GM18951 (cell line): ENCODE results near the gene C9orf43.
"Not testable (repeated sequence)": the region's sequence is repeated elsewhere in the genome, so short reads cannot be mapped to it uniquely, and the experiment has no call there.

ENCODE experiments used
- POLR2A ChIP-seq: IDR thresholded peaks from 4 replicates; pipeline ENCODE4 v1.6.1; 2011; ENCODE audit warnings: mild to moderate bottlenecking; ENCODE audit not compliant: insufficient read length, insufficient read depth; ENCODE audit errors: extremely low read depth
- in situ Hi-C: fragments of 300-500 bp; cut with MboI; formaldehyde crosslinking; loops from one replicate; pipeline ENCODE4 v1.12.0; 2022; ENCODE audit warnings: low sequenced_read_pairs, mixed read lengths, inconsistent platforms; ENCODE audit not compliant: unreplicated experiment

C9orf43 gene

GRCh38 chr9:113410207-113410864 is at the start of gene C9orf43, which contains the start of gene POLE3:
Gene C9orf43 (plus strand): TSS chr9:113410747. CDS start chr9:113413494, 2,747 bp downstream.
Gene POLE3 (minus strand): TSS chr9:113410675. CDS start chr9:113410293, 382 bp downstream.
- peak; percentile 74 for TF ChIP-seq POLR2A
- in situ Hi-C loops, result no loop called here

- in situ Hi-C loops, result no loop called here
- TF ChIP-seq POLR2A, result no peak
Measured at GRCh38 chr9:113361304-113362018, 49.1 kb upstream of the C9orf43 start.

- in situ Hi-C loops, result no loop called here
- TF ChIP-seq POLR2A, result no peak
Measured at GRCh38 chr9:113363336-113363735, 47.2 kb upstream of the C9orf43 start.

GRCh38 chr9:113364951-113365350 is 45.6 kb upstream of the C9orf43 start:
- in situ Hi-C loops, result no loop called here
- TF ChIP-seq POLR2A, result no peak

GRCh38 chr9:113365652-113366051 is 44.9 kb upstream of the C9orf43 start:
- in situ Hi-C loops, result not testable (repeated sequence)

GRCh38 chr9:113368348-113368981 is 42.1 kb upstream of the C9orf43 start:
- in situ Hi-C loops, result no loop called here

GRCh38 chr9:113368982-113369854 is 41.3 kb upstream of the C9orf43 start:
- TF ChIP-seq POLR2A, result no peak
- in situ Hi-C loops, result no loop called here

More at GRCh38 chr9:113368348-113368981, 42.1 kb upstream of the C9orf43 start:
- no peak for TF ChIP-seq POLR2A

GRCh38 chr9:113369855-113370140 is 40.7 kb upstream of the C9orf43 start:
- in situ Hi-C loops, result no loop called here
- TF ChIP-seq POLR2A, result no peak

- in situ Hi-C loops, result no loop called here
Measured at GRCh38 chr9:113370806-113371325, 39.7 kb upstream of the C9orf43 start.

GRCh38 chr9:113372059-113372458 is 38.5 kb upstream of the C9orf43 start:
- in situ Hi-C loops, result no loop called here
- no peak for TF ChIP-seq POLR2A

More at GRCh38 chr9:113370806-113371325, 39.7 kb upstream of the C9orf43 start:
- no peak for TF ChIP-seq POLR2A

- in situ Hi-C loops, result no loop called here
- TF ChIP-seq POLR2A, result no peak
Measured at GRCh38 chr9:113373256-113373655, 37.3 kb upstream of the C9orf43 start.

- in situ Hi-C loops, result no loop called here
- TF ChIP-seq POLR2A, result no peak
Measured at GRCh38 chr9:113373676-113374392, 36.7 kb upstream of the C9orf43 start.
